WTC11 (cell line): ENCODE data around the gene CTBP1.

ENCODE experiments used
- ARID4B ChIP-seq: sonication (generic); formaldehyde crosslinking; IDR thresholded peaks from 2 replicates; pipeline ENCODE4 v1.8.0; 2023; ENCODE audit warnings: missing genetic modification reagents, mild to moderate bottlenecking, borderline replicate concordance
- ATF6 ChIP-seq: sonication (generic); formaldehyde crosslinking; IDR thresholded peaks from 2 replicates; pipeline ENCODE4 v1.8.1; 2023; ENCODE audit warnings: mild to moderate bottlenecking, missing genetic modification reagents
- CTCF ChIP-seq: fragments of 200-600 bp; IDR thresholded peaks from 2 replicates; pipeline ENCODE4 v1.8.0; 2022; ENCODE audit warnings: antibody characterized with exemption
- MAX ChIP-seq: sonication (generic); formaldehyde crosslinking; IDR thresholded peaks from 2 replicates; pipeline ENCODE4 v1.8.0; 2022; ENCODE audit warnings: mild to moderate bottlenecking, missing genetic modification reagents
- NR1H2 ChIP-seq: sonication (generic); formaldehyde crosslinking; IDR thresholded peaks from 2 replicates; pipeline ENCODE4 v1.9.0; 2021; ENCODE audit warnings: mild to moderate bottlenecking, moderate library complexity, missing genetic modification reagents
- PRDM15 ChIP-seq: sonication (generic); formaldehyde crosslinking; IDR thresholded peaks from 2 replicates; pipeline ENCODE4 v1.8.0; 2022; ENCODE audit warnings: missing genetic modification reagents
- ZMAT4 ChIP-seq: fragments of 250-450 bp; sonication (Bioruptor Pico); IDR thresholded peaks from 2 replicates; pipeline ENCODE4 v1.9.0; 2021; ENCODE audit warnings: mild to moderate bottlenecking

GRCh38 chr4:1207603-1208265 lies 41.2 kb downstream of the CTBP1 start:
- TF ChIP-seq PRDM15 (CRISPR knock-in tag) = no peak
- no peak for TF ChIP-seq ARID4B (CRISPR knock-in tag)
- TF ChIP-seq CTCF = no peak
- TF ChIP-seq NR1H2 (CRISPR knock-in tag) = no peak
- TF ChIP-seq ATF6 (CRISPR knock-in tag) = no peak
- TF ChIP-seq MAX (CRISPR knock-in tag) = no peak
- TF ChIP-seq ZMAT4 = no peak
